Fibroblast of pulmonary artery (primary cell): ENCODE measurements around the gene RGL1.

Experiments
- DNase-seq: peaks from one replicate; pipeline ENCODE4 v3.0.0-alpha.2; 2010; ENCODE audit warnings: low read depth
- H3K4me3 ChIP-seq: replicated peaks from 2 replicates; pipeline ENCODE4 v1.5.1; 2011; ENCODE audit warnings: low read depth, mild to moderate bottlenecking, control low read depth, low read length, moderate library complexity
- TF ChIP-seq, protein P1 (sequence below): IDR thresholded peaks from 2 replicates; pipeline ENCODE4 v1.5.1; 2011; ENCODE audit warnings: mild to moderate bottlenecking, control low read depth, low read length, inconsistent platforms; ENCODE audit errors: missing control alignments

The RGL1 gene

DNA sequence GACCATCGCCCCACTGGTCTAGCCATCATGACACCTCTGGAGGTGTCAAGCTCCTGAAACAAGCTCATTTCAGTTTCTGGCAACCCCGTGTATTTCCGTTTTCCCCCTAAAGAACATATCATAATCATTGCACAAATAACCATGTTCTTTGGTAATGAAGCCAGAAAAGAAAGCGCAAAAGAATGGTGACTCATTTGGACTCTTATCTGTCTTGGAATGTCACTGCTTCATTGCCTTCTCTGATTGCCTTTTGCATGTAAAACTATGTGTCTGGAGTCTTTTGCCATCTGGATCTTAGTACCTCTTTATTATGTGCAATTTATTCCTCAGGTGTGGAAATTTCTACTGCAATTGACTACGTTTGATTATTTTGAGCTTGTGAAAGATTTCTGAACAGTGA, 122.1 kb downstream of the RGL1 start:
- TF ChIP-seq, protein P1, sequence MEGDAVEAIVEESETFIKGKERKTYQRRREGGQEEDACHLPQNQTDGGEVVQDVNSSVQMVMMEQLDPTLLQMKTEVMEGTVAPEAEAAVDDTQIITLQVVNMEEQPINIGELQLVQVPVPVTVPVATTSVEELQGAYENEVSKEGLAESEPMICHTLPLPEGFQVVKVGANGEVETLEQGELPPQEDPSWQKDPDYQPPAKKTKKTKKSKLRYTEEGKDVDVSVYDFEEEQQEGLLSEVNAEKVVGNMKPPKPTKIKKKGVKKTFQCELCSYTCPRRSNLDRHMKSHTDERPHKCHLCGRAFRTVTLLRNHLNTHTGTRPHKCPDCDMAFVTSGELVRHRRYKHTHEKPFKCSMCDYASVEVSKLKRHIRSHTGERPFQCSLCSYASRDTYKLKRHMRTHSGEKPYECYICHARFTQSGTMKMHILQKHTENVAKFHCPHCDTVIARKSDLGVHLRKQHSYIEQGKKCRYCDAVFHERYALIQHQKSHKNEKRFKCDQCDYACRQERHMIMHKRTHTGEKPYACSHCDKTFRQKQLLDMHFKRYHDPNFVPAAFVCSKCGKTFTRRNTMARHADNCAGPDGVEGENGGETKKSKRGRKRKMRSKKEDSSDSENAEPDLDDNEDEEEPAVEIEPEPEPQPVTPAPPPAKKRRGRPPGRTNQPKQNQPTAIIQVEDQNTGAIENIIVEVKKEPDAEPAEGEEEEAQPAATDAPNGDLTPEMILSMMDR: no peak
- DNase-seq: peak; percentile 85
- no peak overlapping the region for H3K4me3 ChIP-seq

DNA sequence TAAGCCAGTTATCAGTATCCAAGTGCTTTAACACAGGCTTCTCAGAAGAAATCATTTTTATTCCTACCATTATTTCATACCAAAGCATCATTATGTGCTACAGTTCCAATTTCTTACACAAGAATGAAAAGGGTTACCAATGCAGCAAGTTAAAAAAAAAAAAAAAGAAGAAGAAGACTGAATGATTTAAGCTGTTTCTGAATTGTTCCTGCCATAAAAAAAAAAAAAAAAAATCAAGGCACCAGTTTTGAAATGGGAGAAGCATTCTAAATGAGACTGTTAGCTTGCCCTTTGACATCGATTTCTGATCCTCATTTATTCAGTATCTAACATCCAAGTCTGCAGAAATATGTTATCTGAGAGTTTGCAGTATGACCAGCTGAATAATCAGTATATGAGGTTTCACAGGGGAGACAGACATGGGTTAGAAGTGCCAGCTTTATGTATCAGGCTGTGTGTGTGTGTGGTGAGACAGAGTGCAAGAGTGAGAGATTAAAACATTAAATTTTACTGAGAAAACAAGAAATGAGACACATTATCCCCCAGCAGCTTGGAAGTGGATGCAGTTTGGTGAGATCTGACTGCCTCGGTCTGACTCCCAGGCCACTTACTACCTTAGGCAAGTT, 126.8 kb downstream of the RGL1 start:
- no peak for DNase-seq
- no peak overlapping the region for H3K4me3 ChIP-seq
- TF ChIP-seq, protein P1: no peak

DNA sequence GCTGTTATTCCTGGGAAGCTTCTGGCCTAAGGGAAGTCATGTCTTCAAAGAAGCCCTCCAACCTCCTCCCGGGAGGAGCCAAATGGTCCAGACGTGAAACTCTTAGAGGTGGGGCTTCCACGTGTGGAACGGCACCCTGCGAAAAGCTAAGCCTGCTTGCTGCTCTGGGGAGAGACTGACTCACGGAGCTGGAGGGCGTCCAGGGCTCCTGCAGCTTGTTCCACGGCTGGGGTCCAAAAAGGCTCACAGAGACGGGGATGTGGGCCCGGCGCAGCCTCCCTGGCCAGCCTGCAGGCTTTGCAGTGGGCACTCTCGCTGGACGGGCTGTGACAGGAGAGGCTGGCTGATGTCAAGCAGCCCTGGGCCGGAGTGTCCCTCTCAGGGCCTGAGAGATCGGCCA, 127.5 kb downstream of the RGL1 start:
- DNase-seq: peak; percentile 89
- no peak overlapping the region for H3K4me3 ChIP-seq
- TF ChIP-seq, protein P1: no peak

DNA sequence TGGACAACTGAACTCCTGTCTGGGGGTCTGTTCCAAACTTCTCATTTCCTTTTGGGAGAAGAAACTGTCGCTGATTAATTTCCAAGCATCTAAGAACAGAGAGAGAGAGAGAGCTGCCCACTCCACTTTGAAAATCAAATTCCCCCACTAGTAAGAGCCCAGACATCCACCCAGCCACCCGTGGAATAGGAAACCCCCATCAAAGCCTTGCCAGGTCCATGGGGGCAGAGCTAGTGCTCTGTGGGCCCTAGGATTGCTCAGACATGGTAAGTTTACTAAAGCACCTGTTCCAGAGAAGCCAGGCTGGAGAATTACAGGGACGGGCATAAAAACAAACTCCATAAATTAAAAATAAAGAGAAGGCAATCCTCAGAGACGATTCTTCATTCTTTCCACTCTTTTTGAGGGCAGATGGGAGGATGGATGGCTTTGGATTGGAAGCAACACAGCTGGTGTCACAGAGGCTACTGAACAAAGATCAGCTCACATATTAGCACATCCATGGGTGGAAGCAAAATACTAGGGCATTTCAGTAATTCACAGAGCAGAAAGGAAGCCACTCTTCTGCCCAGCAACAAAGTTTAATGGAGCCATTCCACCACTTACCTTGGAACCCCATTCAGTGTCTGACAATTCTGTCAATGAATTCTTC, 128.7 kb downstream of the RGL1 start:
- H3K4me3 ChIP-seq: no peak overlapping the region
- TF ChIP-seq, protein P1: no peak
- DNase-seq: no peak

DNA sequence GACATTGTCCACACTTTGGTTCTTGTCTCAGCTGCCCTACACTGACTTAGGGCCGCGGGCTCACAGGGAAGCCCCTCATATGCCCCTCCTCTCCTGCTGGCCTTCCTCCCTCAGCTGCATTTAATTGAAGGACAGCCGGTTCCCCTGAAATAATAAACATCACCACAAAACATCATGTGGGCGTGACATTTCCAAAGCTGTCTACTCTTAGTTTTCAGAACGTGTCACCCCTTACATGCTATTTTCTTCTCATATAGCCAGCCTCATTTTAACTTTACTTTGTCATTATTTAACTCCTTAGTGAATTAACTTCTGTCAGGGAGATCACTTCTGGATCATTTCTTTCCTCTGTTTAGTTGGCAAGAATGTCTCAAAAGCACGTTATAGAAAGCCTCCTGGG, 129.4 kb downstream of the RGL1 start:
- TF ChIP-seq, protein P1: no peak
- H3K4me3 ChIP-seq: no peak overlapping the region
- DNase-seq: no peak

DNA sequence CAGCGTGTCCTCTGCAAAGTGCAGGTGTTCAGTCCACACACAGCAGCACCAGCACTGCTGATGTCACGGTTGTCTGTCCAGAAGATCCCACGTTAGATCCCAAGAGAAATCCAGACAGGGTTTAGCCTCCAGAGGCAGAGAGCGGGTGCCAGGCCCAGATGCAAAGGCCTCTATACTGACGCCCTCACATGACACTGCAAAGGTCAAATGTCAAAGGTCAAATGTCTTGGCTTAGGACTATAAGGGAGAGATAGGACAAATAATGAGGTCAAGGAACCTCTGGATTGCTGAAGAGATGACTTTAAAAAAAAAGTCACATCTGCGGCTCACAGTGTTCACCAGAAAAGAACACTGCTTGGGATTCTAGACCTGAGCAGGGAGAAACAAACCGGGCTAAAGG, 131.1 kb downstream of the RGL1 start:
- no peak for DNase-seq
- TF ChIP-seq, protein P1: no peak
- H3K4me3 ChIP-seq: no peak overlapping the region

DNA sequence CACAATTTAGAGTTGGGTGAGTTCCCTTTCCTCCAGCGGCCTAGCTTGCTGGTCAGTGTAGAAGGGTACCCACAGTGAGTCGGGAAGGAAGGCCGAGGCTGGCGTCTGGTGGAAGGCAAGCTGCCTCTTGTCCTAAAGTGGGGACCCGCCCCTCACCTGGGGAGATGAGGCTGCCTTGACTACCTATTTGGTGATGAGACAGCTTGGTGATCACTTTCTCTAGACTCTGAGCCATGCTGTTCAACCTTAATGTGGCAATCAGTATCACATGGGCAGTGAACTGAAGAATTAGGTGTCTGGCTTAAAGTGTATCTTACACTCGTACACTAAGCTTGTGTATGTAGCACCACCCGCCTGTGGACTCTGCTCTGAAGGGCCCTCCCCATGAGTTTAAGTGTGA, 131.9 kb downstream of the RGL1 start:
- no peak for DNase-seq
- TF ChIP-seq, protein P1: no peak
- H3K4me3 ChIP-seq: no peak overlapping the region
